ENCODE measurements around the gene RELA.
A peak's percentile ranks its signal among the peaks of the same experiment; 100 is the strongest.
"Not testable (repeated sequence)": the region's sequence is repeated elsewhere in the genome, so short reads cannot be mapped to it uniquely, and the experiment has no call there.

Gene RELA

GRCh38 chr11:65663639-65664200, 1.0 kb upstream of the RELA start:
- no peak for DNase-seq

- no peak for DNase-seq
Measured at GRCh38 chr11:65662247-65662798, 393 bp downstream of the RELA start.

- no peak for DNase-seq
Measured at GRCh38 chr11:65661599-65662246, 993 bp downstream of the RELA start.

DNA sequence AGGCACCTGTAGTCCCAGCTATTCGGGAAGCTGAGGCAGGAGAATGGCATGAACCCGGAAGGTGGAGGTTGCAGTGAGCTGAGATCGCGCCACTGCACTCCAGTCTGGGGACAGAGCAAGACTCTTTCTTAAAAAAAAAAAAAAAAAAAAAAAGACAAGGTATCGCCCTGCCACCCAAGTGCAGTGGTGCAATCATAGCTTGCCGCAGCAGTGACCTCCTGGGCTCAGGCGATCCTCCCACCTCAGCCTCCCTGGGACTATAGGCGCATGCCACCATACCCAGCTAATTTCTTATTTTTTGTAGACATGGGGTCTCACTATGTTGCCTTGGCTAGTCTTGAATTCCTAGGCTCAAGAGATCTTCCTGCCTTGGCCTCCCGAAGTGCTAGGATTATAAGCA, 1.8 kb downstream of the RELA start:
- DNase-seq = not testable (repeated sequence)

DNA sequence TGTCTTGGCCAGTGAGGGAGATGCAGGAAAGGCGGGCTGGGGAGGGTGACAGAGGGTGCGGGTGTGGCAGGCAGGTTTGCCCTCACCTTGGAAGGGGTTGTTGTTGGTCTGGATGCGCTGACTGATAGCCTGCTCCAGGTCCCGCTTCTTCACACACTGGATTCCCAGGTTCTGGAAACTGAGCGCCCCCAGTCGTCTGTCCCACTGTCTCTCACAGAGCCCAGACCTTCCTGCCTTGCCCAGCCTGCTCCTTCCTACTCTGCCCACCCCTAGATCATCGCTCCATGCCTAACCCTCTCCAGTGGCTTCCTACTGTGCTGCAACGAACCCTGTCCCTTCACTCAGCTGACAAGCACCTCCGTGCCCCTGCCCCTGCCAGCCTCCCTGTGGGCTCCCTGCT, 2.7 kb downstream of the RELA start:
- no peak for DNase-seq

GRCh38 chr11:65658174-65659021, 4.3 kb downstream of the RELA start:
- no peak for DNase-seq

DNA sequence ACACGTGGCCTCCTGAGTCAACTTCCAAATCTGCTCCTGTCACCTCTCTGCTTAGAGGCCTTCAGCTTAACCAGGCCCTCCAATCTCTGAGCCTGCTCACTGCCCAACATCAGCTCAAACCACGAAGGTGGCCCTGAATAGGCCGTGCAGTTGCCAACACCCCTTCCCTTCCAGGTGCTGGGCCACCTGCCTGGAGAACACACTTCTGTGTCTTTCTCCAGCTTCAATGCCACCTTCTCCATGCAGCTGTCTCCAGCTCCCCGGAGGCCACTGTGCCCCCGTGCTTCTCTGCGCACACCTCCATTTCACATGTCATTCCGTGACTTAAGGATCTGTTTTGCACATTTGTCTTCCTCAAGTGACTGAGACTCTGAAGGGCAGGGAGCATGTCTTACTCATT, 5.3 kb downstream of the RELA start:
- no peak for DNase-seq

DNA sequence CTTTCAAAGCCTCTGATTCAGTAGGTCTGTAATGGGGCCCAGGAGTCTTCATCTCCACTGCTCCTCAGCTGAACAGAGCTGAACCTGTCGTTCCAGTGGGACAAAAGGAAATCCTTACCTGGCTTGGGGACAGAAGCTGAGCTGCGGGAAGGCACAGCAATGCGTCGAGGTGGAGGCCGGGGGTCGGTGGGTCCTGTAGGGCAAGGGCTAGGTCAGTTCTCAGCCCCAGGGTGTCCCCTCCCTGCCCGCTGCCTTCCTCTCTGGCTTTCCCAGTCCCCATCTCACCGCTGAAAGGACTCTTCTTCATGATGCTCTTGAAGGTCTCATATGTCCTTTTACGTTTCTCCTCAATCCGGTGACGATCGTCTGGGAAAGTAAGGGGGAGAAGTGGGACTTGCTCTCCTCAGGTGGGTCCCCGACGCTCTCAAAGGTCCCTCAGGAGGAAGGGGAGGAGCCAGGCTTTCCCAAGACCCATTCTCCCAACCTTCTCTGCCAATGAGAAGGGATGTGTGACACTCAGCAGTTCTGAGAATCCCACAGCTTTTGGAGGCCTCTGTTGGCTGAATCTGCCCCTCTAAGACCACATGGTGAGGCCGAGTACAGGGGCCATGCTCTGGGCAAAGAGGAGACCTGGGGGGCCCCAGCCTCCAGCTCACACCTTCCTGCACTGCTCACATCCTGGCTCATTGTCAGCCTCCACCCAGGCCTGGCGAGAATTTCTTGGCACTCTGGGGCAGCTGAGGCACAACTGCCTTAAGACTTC, 7.0 kb downstream of the RELA start:
- DNase-seq = no peak

DNA sequence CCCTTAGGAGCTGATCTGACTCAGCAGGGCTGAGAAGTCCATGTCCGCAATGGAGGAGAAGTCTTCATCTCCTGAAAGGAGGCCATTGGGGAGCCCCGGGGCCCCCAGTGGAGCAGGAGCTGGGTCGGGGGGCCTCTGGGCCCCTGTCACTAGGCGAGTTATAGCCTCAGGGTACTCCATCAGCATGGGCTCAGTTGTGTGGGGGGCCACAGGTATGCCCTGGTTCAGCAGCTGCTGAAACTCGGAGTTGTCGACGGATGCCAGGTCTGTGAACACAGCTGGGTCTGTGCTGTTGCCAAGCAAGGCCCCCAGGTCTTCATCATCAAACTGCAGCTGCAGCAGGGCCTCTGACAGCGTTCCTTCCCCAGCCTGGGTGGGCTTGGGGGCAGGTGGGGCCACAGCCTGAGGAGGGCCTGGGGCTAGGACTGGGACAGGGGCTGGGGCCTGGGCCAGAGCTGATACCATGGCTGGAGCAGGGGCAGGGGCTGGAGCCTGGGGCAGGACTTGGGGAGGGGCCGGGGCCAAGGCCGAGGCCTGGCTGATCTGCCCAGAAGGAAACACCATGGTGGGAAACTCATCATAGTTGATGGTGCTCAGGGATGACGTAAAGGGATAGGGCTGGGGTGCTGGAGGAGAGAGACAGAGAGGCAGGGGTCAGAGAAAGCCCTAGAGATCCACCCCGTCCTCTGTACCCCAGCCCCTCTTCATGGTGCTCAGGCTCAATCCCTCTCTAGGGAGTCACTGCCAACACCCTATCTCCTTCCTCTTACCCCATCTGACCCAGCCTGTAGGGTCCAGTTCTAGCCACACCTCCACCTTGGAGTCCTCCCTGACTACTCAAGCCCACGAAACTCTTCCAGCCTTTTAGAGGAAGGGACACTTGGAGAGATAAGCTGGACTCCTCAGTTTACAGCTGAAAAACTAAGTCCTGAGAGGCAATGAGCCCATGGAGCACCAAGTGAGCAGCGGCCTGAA, 8.1 kb downstream of the RELA start:
- no peak for DNase-seq

GRCh38 chr11:65653229-65654225, 9.2 kb downstream of the RELA start:
- no peak for DNase-seq

GRCh38 chr11:65652511-65653228, 10.0 kb downstream of the RELA start:
- peak; percentile 88 to 89 for DNase-seq

DNA sequence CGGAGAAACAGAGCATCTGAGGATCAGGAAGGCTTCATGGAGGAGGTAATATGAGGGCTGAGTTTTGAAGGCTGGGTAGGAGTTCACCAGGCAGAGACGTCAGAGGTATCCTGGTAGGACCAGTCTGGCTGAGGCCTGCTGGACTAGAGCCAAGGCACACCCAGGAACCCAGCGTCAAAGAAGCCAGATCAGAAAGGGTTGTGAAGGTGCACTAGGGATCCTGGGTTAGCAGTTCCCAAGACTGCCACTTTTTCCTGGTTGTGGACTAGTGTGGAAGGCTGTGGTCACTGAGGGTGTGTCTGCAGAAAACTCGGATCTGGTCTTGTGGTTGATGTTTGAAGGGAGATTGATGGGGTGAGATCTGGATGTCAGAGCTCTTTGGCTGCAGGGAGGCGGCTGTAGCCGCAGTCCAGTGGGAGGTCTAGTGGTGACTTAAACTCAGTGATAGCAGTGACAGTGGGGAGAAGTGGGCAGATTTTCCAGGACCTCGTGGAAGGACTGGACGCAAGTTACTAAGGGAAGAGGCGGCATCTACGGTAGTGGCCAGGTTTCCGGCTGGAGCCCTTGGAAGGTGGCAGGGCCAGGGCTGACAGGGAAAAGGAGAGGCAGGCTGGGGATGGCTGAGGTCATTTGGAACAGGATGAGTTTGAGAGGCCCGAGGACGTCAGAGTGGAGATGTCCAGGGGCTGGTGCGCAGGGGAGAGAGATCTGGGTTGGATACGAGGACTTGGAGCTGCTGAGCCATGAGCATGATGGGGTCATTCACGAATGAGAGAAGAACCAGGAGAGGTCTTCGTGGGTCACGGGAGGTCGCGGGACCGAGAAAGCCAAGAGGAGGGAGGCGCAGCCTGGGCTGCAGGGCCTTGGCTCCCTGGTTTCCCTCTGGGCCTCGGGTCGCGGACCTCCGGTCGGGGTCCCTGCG, 10.9 kb downstream of the RELA start:
- no peak for DNase-seq

GRCh38 chr11:65651339-65651588, 11.5 kb downstream of the RELA start:
- no peak for DNase-seq

DNA sequence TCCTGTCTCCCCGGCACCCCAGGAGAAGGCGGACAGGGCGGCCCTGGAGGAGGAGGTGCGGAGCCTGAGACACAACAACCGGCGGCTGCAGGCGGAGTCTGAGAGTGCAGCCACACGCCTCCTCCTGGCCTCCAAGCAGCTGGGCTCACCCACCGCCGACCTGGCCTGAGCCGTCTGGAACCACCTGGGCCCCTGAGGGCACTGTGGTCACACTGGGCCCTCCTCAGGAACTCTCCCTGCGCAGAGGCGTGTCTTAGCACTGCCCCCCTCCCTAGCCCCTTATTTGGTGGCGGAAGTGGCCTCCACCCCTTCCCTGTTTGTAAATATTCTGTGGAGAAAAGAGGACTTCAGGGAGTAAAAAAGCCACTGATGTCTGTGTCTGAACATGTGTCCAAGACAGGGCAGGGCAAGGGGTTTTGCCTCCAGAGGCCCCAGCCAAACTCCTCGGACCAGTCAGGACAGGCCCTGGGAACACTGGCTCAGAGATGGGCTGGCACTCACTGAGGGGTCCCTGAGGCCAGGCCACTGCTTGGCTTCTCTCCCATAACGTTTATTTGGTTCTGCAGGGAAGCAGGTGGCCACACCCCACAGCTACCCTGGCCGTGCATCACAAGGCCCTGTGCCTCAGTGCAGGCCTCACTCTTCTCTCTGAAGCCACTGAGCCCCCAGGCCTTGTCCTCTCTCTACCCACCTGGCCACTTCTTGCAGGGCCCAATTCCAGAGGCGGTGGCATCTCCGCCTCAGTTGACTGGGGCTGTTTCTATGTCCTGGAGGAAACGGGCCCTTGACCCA, 12.0 kb downstream of the RELA start:
- no peak for DNase-seq

GRCh38 chr11:65649656-65650546, 12.8 kb downstream of the RELA start:
- no peak for DNase-seq

DNA sequence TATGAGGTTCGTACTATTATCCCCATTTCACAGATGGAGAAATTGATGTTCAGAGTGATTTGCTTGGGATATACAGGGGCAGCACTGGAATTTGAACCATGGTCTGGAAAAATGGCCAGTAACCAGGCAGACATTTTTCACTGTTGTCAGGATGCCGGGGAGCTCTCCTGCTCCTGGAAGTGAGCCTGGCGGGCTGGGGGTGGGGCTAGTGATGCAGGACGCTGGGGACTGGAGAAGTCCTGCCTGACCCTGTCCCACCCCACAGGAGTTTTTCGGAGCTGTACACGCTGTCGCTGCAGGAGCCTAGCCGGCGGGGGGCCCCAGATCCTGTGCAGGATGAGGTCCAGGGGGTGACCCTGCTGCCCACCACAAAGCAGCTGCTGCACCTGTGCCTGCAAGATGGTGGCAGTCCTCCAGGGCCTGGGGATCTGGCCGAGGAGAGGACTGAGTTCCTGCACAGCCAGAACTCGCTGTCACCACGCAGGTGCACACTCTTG, 13.7 kb downstream of the RELA start:
- DNase-seq = no peak
